HG02840 (cell line): Measurements from ENCODE around the gene GSTA1.
"Not testable (repeated sequence)": the region's sequence is repeated elsewhere in the genome, so short reads cannot be mapped to it uniquely, and the experiment has no call there.

Experiments used
- ATAC-seq: cut with Tn5 transposase; IDR thresholded peaks from one replicate; pipeline ENCODE4 v1.9.1; 2021; ENCODE audit warnings: mild to moderate bottlenecking, moderate library complexity, moderate number of reproducible peaks; ENCODE audit not compliant: unreplicated experiment, low FRiP score

The GSTA1 gene

DNA sequence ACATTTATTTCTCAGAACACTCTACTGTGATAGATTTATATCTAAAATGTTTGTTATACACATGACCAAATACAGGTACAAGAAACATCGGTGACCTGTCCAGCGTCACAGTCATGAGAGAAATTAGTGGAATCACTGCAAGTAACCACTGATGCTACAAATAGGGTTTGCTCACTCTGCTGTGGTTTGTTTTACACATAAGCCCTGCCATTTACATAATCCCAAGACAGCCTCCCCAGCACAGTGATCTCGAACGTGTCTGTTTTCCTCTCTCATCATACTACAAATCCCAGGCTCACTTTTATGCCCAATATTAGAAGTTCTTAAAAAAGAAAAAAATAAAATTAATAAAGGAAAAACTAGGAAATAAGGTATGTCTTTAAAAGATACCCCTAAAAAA, 6.2 kb upstream of the GSTA1 start:
- ATAC-seq = not testable (repeated sequence)

GRCh38 chr6:52808660-52809059, 5.0 kb upstream of the GSTA1 start:
- no peak for ATAC-seq

GRCh38 chr6:52802806-52803205, 810 bp downstream of the GSTA1 start:
- no peak for ATAC-seq

DNA sequence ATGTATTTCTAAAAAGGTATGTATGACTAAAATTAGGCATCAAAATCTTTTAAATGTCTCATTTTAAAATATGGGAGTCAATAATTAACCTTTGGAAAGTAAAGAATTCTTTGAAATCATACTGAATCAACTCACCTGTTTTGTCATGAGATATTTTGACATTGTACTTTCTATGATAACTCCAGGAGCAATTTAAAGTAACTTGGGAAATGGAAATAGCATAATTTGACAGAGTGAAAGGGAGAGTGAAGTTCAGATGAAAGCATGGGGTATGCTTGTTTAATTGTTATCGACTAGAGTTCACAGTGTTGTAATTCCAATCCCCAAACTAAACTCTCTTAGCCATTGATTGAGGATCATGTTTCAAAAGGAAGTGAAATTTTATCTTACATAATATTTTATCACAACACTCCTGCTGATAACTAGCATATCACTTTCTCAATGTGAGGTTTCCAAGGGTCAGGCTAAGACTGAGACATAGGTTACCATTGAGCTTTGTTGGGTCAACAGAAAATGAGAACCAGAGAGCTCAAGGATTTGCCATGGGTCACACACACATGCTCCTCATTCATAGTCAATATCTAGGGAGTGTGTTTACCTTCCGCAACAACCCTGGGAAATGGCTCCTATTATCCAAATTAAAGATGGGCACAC, 2.3 kb downstream of the GSTA1 start:
- no peak for ATAC-seq

GRCh38 chr6:52799272-52799671, 4.3 kb downstream of the GSTA1 start:
- ATAC-seq = not testable (repeated sequence)

DNA sequence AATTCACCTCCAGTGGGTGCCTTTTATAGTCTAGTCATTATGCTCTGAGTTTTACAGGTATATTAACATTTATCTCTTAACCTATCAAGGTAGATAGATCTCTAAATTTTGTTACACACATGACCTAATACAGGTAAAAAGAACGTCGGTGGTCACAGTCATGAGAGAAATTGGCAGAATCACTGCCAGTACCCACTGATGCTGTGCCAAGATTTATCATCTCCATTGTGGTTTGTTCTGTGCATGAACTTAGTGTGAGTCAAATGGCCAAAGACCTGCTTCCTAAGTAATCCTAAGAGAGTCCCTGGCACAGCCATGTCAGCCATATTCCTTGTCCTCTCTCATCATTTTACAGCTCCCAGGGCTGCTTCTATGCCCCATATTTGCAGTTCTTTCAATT, 9.2 kb downstream of the GSTA1 start:
- ATAC-seq = not testable (repeated sequence)

GRCh38 chr6:52790861-52791260, 12.8 kb downstream of the GSTA1 start:
- no peak for ATAC-seq

- not testable (repeated sequence) for ATAC-seq
Observed at GRCh38 chr6:52789658-52790057, 14.0 kb downstream of the GSTA1 start.

GRCh38 chr6:52788478-52788877, 15.1 kb downstream of the GSTA1 start:
- no peak for ATAC-seq

GRCh38 chr6:52787917-52788316, 15.7 kb downstream of the GSTA1 start:
- ATAC-seq = no peak

DNA sequence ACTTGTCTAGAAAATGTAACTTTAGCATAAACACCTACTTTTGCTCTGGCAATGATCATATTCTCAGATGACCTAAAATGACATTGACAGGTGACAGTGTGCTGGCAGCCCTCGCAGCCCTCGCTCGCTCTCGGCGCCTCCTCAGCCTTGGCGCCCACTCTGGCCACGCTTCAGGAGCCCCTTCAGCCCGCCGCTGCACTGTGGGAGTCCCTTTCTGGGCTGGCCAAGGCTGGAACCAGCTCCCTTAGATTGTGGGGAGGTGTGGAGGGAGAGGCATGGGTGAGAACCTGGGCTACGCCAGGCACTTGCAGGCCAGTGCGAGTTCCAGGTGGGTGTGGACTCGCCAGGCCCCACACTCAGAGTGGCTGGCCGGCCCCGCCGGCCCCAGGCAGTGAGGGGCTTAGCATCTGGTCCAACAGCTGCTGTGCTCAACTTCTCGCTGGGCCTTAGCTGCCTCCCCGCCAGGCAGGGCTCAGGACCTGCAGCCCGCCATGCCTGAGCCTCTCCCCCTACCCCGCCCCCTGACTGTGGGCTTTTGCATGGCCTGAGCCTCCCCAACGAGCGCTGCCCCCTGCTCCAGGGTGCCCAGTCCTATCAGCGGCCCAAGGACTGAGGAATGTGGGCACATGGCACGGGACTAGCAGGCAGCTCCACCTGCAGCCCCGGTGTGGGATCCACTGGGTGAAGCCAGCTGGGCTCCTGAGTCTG, 17.2 kb downstream of the GSTA1 start:
- ATAC-seq = no peak

DNA sequence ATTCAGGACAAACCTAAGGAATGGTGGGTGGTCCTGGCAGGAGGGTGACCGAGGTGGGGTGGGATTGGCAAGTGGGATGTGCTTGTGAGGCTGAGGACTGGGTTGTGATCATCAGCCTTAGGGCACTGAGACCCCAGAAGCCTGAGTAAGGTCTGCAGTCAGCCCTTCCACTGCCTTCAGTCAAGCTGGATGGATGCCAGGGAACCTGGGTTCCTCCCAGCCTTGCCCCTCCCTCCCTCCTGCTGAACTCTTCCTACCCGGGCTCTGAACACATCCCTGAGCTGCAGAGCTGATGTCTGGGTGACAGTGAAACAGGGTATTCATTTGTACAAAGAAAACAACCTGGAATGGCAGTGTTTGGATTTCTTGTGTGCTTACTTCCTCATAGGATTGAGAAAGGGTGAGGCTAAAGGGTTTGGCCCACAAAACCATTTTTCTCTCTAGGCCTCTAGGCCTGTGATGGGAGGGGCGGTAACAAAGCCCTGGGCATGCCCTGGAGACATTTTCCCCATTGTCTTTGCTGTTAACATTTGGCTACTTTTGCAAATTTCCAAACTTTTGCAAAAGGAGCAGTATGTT, 20.8 kb downstream of the GSTA1 start:
- not testable (repeated sequence) for ATAC-seq

DNA sequence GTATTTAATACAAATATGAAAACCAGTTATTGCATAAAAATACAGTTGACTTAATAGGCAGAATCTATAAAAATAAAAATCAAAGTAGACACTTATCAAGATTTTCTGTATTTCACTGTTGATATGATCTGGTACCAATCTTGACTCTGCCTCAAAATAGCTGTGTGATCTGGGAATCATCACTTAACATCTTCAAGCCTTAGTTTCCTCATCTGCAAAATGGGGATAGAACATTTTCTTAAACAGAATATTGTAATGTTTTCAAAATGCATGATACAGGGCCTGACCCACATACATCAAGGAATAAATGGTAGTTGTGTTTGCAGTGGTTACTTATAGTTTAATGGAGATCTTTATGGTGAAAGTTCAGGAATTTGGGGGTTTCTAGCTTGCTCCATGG, 21.4 kb downstream of the GSTA1 start:
- not testable (repeated sequence) for ATAC-seq

GRCh38 chr6:52779237-52779636, 24.4 kb downstream of the GSTA1 start:
- no peak for ATAC-seq

DNA sequence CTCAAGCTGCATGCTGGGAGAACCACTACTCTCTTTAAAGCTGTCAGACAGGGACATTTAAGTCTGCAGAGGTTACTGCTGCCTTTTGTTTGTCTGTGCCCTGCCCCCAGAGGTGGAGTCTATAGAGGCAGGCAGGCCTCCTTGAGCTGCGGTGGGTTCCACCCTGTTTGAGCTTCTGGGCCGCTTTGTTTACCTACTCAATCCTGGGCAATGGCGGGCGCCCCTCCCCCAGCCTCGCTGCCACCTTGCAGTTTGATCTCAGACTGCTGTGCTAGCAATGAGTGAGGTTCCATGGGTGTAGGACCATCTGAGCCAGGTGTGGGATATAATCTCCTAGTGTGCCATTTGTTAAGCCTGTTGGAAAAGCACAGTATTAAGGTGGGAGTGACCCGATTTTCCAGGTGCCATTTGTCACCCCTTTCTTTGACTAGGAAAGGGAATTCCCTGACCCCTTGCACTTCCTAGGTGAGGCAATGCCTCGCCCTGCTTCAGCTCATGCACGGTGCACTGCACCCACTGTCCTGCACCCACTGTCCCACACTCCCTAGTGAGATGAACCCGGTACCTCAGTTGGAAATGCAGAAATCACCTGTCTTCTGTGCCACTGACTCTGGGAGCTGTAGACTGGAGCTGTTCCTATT, 26.8 kb downstream of the GSTA1 start:
- not testable (repeated sequence) for ATAC-seq

DNA sequence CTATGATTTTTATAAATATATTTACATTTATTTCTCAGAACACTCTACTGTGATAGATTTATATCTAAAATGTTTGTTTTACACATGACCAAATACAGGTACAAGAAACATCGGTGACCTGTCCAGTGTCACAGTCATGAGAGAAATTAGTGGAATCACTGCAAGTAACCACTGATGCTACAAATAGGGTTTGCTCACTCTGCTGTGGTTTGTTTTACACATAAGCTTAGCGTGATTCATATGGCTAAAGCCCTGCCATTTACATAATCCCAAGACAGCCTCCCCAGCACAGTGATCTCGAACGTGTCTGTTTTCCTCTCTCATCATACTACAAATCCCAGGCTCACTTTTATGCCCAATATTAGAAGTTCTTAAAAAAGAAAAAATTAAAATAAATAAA, 34.2 kb downstream of the GSTA1 start:
- ATAC-seq = not testable (repeated sequence)

DNA sequence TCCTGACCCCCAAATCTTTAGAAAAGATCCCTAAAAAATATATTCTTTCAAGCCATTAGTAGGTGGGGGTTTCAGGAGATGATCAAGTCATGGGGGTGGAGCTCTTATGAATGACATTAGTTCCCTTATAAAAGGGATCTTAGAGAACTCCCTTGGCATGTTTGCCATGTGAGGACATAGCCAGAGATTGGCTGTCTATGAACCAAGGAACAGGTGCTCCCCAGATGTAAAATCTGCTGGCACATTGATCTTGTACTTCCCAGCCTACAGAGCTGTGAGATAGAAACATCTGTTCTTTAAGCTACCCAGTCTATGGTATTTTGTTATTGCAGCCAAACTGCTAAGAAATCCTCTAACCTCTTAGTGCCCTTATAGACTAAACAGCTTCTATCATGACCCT, 36.0 kb downstream of the GSTA1 start:
- not testable (repeated sequence) for ATAC-seq

DNA sequence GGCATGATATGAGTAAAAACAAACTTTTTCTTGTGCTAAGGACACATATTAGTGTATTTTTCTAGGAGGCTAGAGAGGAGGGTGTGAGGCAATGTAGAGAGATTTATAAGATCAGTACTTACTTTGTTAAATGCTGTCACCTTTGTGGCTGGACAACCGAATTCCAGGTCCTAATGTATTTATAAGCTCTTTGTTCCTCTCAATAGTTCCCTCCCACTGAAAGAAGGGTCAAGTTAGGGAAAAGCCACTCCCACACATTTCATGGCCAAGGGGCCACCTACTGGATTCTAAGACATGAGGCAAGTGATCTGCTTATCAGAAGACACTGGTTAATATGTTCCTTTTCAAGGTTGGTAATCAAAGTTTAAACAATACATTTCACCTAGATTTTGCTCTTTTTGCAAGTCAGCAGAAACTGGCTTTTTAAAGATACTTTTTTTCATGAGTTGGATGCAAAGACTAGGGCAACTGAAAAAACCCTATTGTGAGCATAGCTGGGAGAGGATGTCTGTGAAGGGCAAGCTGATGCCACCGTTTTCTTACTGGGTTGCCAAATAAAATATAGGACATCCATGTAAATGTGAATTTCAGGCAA, 40.2 kb downstream of the GSTA1 start, which contains the start of gene GSTA2:
Gene GSTA2, minus strand, starts transcription at position 154 of the 595 bp plus-strand sequence. CDS start 5,528 bp downstream, outside the sequence.
- ATAC-seq = not testable (repeated sequence)

DNA sequence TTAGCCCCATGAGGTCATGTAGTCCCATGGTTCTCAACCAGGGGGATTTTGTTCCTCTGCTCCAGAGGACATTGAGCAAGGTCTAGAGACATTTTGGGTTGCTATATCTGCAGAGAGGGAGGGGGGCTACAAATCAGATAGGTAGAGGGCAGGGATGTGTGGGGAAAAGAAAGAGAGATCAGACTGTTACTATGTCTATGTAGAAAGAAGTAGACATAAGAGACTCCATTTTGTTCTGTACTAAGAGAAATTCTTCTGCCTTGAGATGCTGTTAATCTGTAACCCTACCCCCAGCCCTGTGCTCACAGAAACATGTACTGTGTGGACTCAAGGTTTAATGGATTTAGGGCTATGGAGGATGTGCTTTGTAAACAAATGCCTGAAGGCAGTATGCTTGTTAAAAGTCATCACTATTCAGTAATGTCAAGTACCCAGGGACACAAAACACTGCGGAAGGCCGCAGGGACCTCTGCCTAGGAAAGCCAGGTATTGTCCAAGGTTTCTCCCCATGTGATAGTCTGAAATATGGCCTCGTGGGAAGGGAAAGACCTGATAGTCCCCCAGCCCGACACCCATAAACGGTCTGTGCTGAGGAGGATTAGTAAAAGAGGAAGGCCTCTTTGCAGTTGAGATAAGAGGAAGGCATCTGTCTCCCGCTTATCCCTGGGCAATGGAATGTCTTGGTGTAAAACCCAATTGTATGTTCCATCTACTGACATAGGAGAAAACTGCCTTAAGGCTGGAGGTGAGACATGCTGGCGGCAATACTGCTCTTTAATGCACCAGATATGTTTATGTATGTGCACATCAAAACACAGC, 41.7 kb downstream of the GSTA1 start:
- ATAC-seq = not testable (repeated sequence)
